H1 (cell line): Measurements from ENCODE around the gene GPD1L. TPM values are rescaled to one million over a fixed set of nuclear protein-coding genes. Genes with fewer than 3 reads are reported as not detected.
"Not testable (repeated sequence)": the region's sequence is repeated elsewhere in the genome, so short reads cannot be mapped to it uniquely, and the experiment has no call there.

Experiments
- CTCF ChIA-PET: fragments of 300-600 bp; sonication (Branson Sonifier 250); formaldehyde crosslinking; loops from one replicate; lab custom pipeline; 2021; ENCODE audit not compliant: partially characterized antibody; lab: Charles Lee
- POLR2A ChIA-PET: fragments of 300-600 bp; sonication (Branson Sonifier 250); formaldehyde crosslinking; loops from one replicate; lab custom pipeline; 2021; ENCODE audit warnings: inconsistent platforms; ENCODE audit not compliant: partially characterized antibody; lab: Charles Lee
- DNase-seq, 2 experiments: peaks; one replicate each; pipeline versions ENCODE4 v3.0.0 to v3.0.0-alpha.2; 2010 to 2022; ENCODE audit warnings: low spot score in 2 of 2, low read depth in 1 of 2, mixed read lengths in 1 of 2
- FAIRE-seq: peaks from 2 replicates; lab custom pipeline; 2011; peaks lifted over from hg19 to GRCh38; lab: Jason Lieb, UNC
- H2AFZ ChIP-seq: 2 replicates; pipeline ENCODE4 v1.8.1; 2012; ENCODE audit warnings: low read length, inconsistent platforms
- H2AK5ac ChIP-seq: 2 replicates; pipeline ENCODE4 v1.6.1; 2013; ENCODE audit warnings: low read depth, low read length
- H2BK120ac ChIP-seq: replicated peaks from 2 replicates; pipeline ENCODE3; 2013; ENCODE audit warnings: low read depth, low read length, inconsistent platforms
- H2BK12ac ChIP-seq: 2 replicates; pipeline ENCODE4 v1.6.1; 2013; ENCODE audit warnings: low read depth, low read length
- H2BK15ac ChIP-seq: 2 replicates; pipeline ENCODE4 v1.6.1; 2013; ENCODE audit warnings: low read length
- H2BK20ac ChIP-seq: 2 replicates; pipeline ENCODE4 v1.6.1; 2013; ENCODE audit warnings: low read length
- H2BK5ac ChIP-seq: 2 replicates; pipeline ENCODE4 v1.6.1; 2013; ENCODE audit warnings: low read depth, low read length
- H3K14ac ChIP-seq: 2 replicates; pipeline ENCODE4 v1.6.1; 2013; ENCODE audit warnings: inconsistent platforms; ENCODE audit not compliant: insufficient read length
- H3K18ac ChIP-seq: 2 replicates; pipeline ENCODE4 v1.6.1; 2013; ENCODE audit warnings: low read length; ENCODE audit errors: extremely low read depth
- H3K23ac ChIP-seq: 2 replicates; pipeline ENCODE4 v1.6.1; 2013; ENCODE audit warnings: inconsistent platforms; ENCODE audit not compliant: insufficient read length
- H3K23me2 ChIP-seq: 2 replicates; pipeline ENCODE4 v1.6.1; 2013; ENCODE audit warnings: low read depth, low read length
- H3K27ac ChIP-seq: 2 replicates; pipeline ENCODE4 v1.6.1; 2011; ENCODE audit warnings: low read depth, low read length, inconsistent platforms
- H3K27me3 ChIP-seq, 4 experiments: replicated peaks in 1 of 4; 1 replicate in 1 of 4; 2 replicates in 3 of 4; pipeline versions ENCODE4 v1.6.1 to v1.8.1; 2011 to 2013; ENCODE audit warnings: low read length in 3 of 4, mild to moderate bottlenecking in 3 of 4, inconsistent platforms in 2 of 4, mixed read lengths in 2 of 4, moderate library complexity in 1 of 4; ENCODE audit not compliant: control insufficient read depth in 3 of 4, insufficient read depth in 3 of 4; ENCODE audit errors: extremely low read depth in 1 of 4
- H3K36me3 ChIP-seq, 4 experiments: 2 replicates each; pipeline versions ENCODE4 v1.6.1 to v1.8.1; 2011 to 2013; ENCODE audit warnings: mild to moderate bottlenecking in 4 of 4, low read length in 3 of 4, moderate library complexity in 2 of 4, control low read depth in 1 of 4, inconsistent platforms in 1 of 4; ENCODE audit not compliant: insufficient read depth in 4 of 4, control insufficient read depth in 2 of 4
- H3K4ac ChIP-seq: replicated peaks from 2 replicates; pipeline ENCODE3; 2013; ENCODE audit warnings: low read length, low read depth, mixed read lengths, inconsistent platforms; ENCODE audit not compliant: insufficient read length
- H3K4me1 ChIP-seq, 4 experiments: replicated peaks in 1 of 4; 1 replicate in 1 of 4; 2 replicates in 3 of 4; pipeline versions ENCODE4 v1.6.1 to v1.8.1; 2011 to 2013; ENCODE audit warnings: low read length in 3 of 4, inconsistent platforms in 2 of 4, mixed read lengths in 1 of 4; ENCODE audit not compliant: insufficient read depth in 4 of 4, control insufficient read depth in 3 of 4
- H3K4me2 ChIP-seq, 2 experiments: 2 replicates each; pipeline versions ENCODE4 v1.6.1 to v1.8.1; 2011 to 2013; ENCODE audit warnings: low read depth in 2 of 2, low read length in 2 of 2, control low read depth in 1 of 2, inconsistent platforms in 1 of 2, mild to moderate bottlenecking in 1 of 2; ENCODE audit not compliant: insufficient read depth in 1 of 2
- H3K4me3 ChIP-seq, 4 experiments: fragments of 200-600, 300-600 bp in 1 of 4; sonication (generic), shearing (Covaris generic), sonication (Bioruptor Twin) in 1 of 4; 2 replicates each; pipeline versions ENCODE4 v1.5.1 to v1.8.1; 2011 to 2016; ENCODE audit warnings: low read length in 4 of 4, low read depth in 3 of 4, control low read depth in 2 of 4, inconsistent platforms in 2 of 4, mild to moderate bottlenecking in 2 of 4, mixed read lengths in 1 of 4, moderate library complexity in 1 of 4; ENCODE audit not compliant: insufficient read depth in 2 of 4; ENCODE audit errors: extremely low read depth in 1 of 4
- H3K56ac ChIP-seq: replicated peaks from 2 replicates; pipeline ENCODE3; 2013; ENCODE audit warnings: low read depth, mild to moderate bottlenecking, mixed read lengths, low read length, inconsistent platforms; ENCODE audit not compliant: insufficient read length
- H3K79me1 ChIP-seq: 2 replicates; pipeline ENCODE4 v1.6.1; 2013; ENCODE audit warnings: low read depth, low read length, control low read depth
- H3K79me2 ChIP-seq, 2 experiments: 2 replicates each; pipeline versions ENCODE4 v1.6.1 to v1.8.1; 2012 to 2013; ENCODE audit warnings: low read length in 2 of 2, mild to moderate bottlenecking in 2 of 2, inconsistent platforms in 1 of 2; ENCODE audit not compliant: insufficient read depth in 2 of 2, control insufficient read depth in 1 of 2
- H3K9ac ChIP-seq, 4 experiments: replicated peaks in 1 of 4; 1 replicate in 1 of 4; 2 replicates in 3 of 4; pipeline versions ENCODE4 v1.6.1 to v1.8.1; 2011 to 2013; ENCODE audit warnings: low read depth in 3 of 4, low read length in 3 of 4, control low read depth in 2 of 4, mild to moderate bottlenecking in 2 of 4, moderate library complexity in 2 of 4, inconsistent platforms in 1 of 4; ENCODE audit errors: extremely low read depth in 1 of 4
- H3K9me3 ChIP-seq, 2 experiments: 2 replicates each; pipeline versions ENCODE4 v1.6.1 to v1.8.1; 2012 to 2013; ENCODE audit warnings: mild to moderate bottlenecking in 2 of 2, moderate library complexity in 2 of 2, control low read depth in 1 of 2, inconsistent platforms in 1 of 2, low read depth in 1 of 2, low read length in 1 of 2, mixed read lengths in 1 of 2; ENCODE audit not compliant: insufficient read depth in 2 of 2
- H4K20me1 ChIP-seq, 2 experiments: replicated peaks in 1 of 2; 2 replicates each; pipeline versions ENCODE3 to v1.8.1; 2011 to 2013; ENCODE audit warnings: inconsistent platforms in 2 of 2, low read length in 2 of 2, mild to moderate bottlenecking in 1 of 2; ENCODE audit not compliant: insufficient read depth in 2 of 2, control insufficient read depth in 1 of 2
- H4K5ac ChIP-seq: 2 replicates; pipeline ENCODE4 v1.6.1; 2013; ENCODE audit warnings: low read length, low read depth, mixed read lengths, inconsistent platforms; ENCODE audit not compliant: insufficient read length
- H4K8ac ChIP-seq: 2 replicates; pipeline ENCODE4 v1.8.0; 2013; ENCODE audit warnings: mild to moderate bottlenecking, moderate library complexity, low read length, inconsistent platforms; ENCODE audit not compliant: insufficient read depth; ENCODE audit errors: extremely low read depth
- H4K91ac ChIP-seq: replicated peaks from 2 replicates; pipeline ENCODE3; 2013; ENCODE audit warnings: low read length, mixed read lengths, inconsistent platforms; ENCODE audit not compliant: insufficient read length
- CEBPB ChIP-seq: IDR thresholded peaks from 2 replicates; pipeline ENCODE4 v1.6.1; 2012; ENCODE audit warnings: low read depth, low read length
- CHD2 ChIP-seq: IDR thresholded peaks from 2 replicates; pipeline ENCODE4 v1.6.1; 2012; ENCODE audit warnings: low read length, improper control_type of control experiment
- HDAC2 ChIP-seq, 2 experiments: fragments of 300-600 bp in 1 of 2; sonication (generic) in 1 of 2; IDR thresholded peaks; 2 replicates each; pipeline ENCODE4 v1.6.1; 2011 to 2012; ENCODE audit warnings: low read depth in 2 of 2, low read length in 2 of 2, mild to moderate bottlenecking in 2 of 2, moderate library complexity in 2 of 2, borderline replicate concordance in 1 of 2, inconsistent platforms in 1 of 2
- JUND ChIP-seq: IDR thresholded peaks from 2 replicates; pipeline ENCODE4 v1.6.1; 2011; ENCODE audit warnings: mild to moderate bottlenecking, improper control_type of control experiment, low read length
- KDM5A ChIP-seq: fragments of 200-600 bp; IDR thresholded peaks from 2 replicates; pipeline ENCODE4 v1.7.1; 2012; ENCODE audit warnings: mild to moderate bottlenecking, low read length, inconsistent platforms, mixed read lengths
- RFX5 ChIP-seq: IDR thresholded peaks from 2 replicates; pipeline ENCODE4 v1.6.1; 2011; ENCODE audit warnings: low read depth, low read length, improper control_type of control experiment, borderline replicate concordance
- ZNF274 ChIP-seq: IDR thresholded peaks from 2 replicates; pipeline ENCODE4 v1.7.0; 2012; ENCODE audit warnings: low read length, borderline replicate concordance; ENCODE audit errors: extremely low read depth
- WGBS, 2 experiments: shearing (Covaris generic) in 1 of 2; methylation state at CpG; one replicate each; pipeline versions ENCODE4 v1.1.6 to v1.1.7; 2013 to 2015; ENCODE audit warnings: low lambda C conversion rate in 2 of 2, mixed read lengths in 2 of 2, inconsistent platforms in 1 of 2, low coverage in 1 of 2, missing lambda C conversion rate in 1 of 2; ENCODE audit not compliant: insufficient replicate concordance in 2 of 2, insufficient coverage in 1 of 2, insufficient read length in 1 of 2; ENCODE audit errors: extremely low coverage in 1 of 2, missing lambda C conversion rate in 1 of 2; 5-methylcytosine and 5-hydroxymethylcytosine counted together
- polyA plus RNA-seq, 7 experiments: library from polyadenylated mRNA; depleted of rRNA in 3 of 7; stranded (reverse) in 5 of 7; unstranded in 2 of 7; fragments of >200 nt in 5 of 7; fragments of 200-250 nt in 2 of 7; gene quantifications; 1 replicate in 5 of 7; 2 replicates in 1 of 7; 4 replicates in 1 of 7; pipeline versions ENCODE4 v1.2.1 to v1.2.3, GENCODE V29; 2011 to 2013; ENCODE audit warnings: missing spikeins in 2 of 7, mixed read lengths in 2 of 7
- total RNA-seq: library from RNA; stranded (reverse); fragmentation: NEBNext Ultra II Directional; extraction: Animal tissue kit (Norgen Biotek cat#: 25700); gene quantifications from 2 replicates; pipeline ENCODE4 v1.2.1, GENCODE V29; 2021

GPD1L gene
- total and polyA plus RNA-seq, 2 of the 8 experiments (the other 6 are each of a cell fraction or from before 2014, with no cell fraction given) = 2.4 to 8.4 TPM

GRCh38 chr3:32066686-32067085, 39.7 kb upstream of the GPD1L start (continued):
- TF ChIP-seq KDM5A (no peak), JUND (no peak), CEBPB (no peak), CHD2 (no peak), RFX5 (no peak), ZNF274 (no peak), HDAC2 (IDR thresholded peaks at IDR 0.05; ENCODE audit: borderline replicate concordance in 1 of 2, low read depth in 2 of 2, low read length in 2 of 2) (no peak)

GRCh38 chr3:32074194-32074593, 32.2 kb upstream of the GPD1L start:
- H4K8ac ChIP-seq, DNase-seq, H3K14ac ChIP-seq, H3K36me3 ChIP-seq, H3K23ac ChIP-seq, H2AFZ ChIP-seq, POLR2A ChIA-PET, H3K18ac ChIP-seq, H2AK5ac ChIP-seq, H3K9ac ChIP-seq, H3K79me2 ChIP-seq, H3K27ac ChIP-seq, H2BK12ac ChIP-seq, H3K4me1 ChIP-seq, H3K56ac ChIP-seq, H2BK120ac ChIP-seq, H3K23me2 ChIP-seq, H3K4me2 ChIP-seq, H4K5ac ChIP-seq, H2BK5ac ChIP-seq, H4K20me1 ChIP-seq, H3K9me3 ChIP-seq, H3K4ac ChIP-seq, H3K27me3 ChIP-seq, FAIRE-seq, H2BK20ac ChIP-seq, H3K4me3 ChIP-seq, CTCF ChIA-PET, H3K79me1 ChIP-seq, H4K91ac ChIP-seq, H2BK15ac ChIP-seq: not testable (repeated sequence)
- WGBS, 2 experiments = 89% methylated on average over 7 of the region's 7 CpGs; no CpG with 5 or more reads in 1 of the 2 experiments
